Right lobe of liver (tissue), 4 donors: Measurements from ENCODE around the gene SLC39A2.

Experiments
- CTCF ChIP-seq, 4 donors: fragments of 200-600 bp in 3 of 4; fragments of 450-650 bp in 1 of 4; IDR thresholded peaks; one replicate each; pipeline versions ENCODE4 v1.5.1 to v1.8.0; 2016 to 2022; ENCODE audit warnings: antibody characterized with exemption in 4 of 4, mild to moderate bottlenecking in 2 of 4
- POLR2A ChIP-seq: fragments of 450-650 bp; IDR thresholded peaks from one replicate; pipeline ENCODE4 v1.6.1; 2017; ENCODE audit warnings: antibody characterized with exemption, mild to moderate bottlenecking
- donor health status: DM: no; HTN: no; CAD: no.
- donor health status: DM: no; HTN: no; CAD: no.
- donor health status: DM: no; HTN: yes; CAD: no.

GRCh38 chr14:20998674-20999366 lies at the start of gene SLC39A2:
- TF ChIP-seq CTCF (IDR thresholded peaks at IDR 0.05) (no peak), POLR2A (no peak)
